Measurements from ENCODE around the gene FNDC10. TPM values are rescaled to one million over a fixed set of nuclear protein-coding genes. Genes with fewer than 3 reads are reported as not detected.

The FNDC10 gene
- total and polyA plus RNA-seq, 9 of the 15 experiments (the other 6 are each of a cell fraction or from before 2014, with no cell fraction given) = 0.08 to 6.3 (median 1.6) TPM

GRCh38 chr1:1562556-1563195 lies 37.3 kb downstream of the FNDC10 start (continued):
- no peak for TF ChIP-seq ARID3A (IDR thresholded peaks at IDR 0.05; ENCODE audit: borderline replicate concordance, low read depth, low read length)
- TF ChIP-seq NFRKB (IDR thresholded peaks at IDR 0.05; ENCODE audit: low read depth) = no peak
- no peak for TF ChIP-seq STAT5A (IDR thresholded peaks at IDR 0.05; ENCODE audit: borderline replicate concordance, low read length)
- TF ChIP-seq NR2C1 (IDR thresholded peaks at IDR 0.05) = no peak
- TF ChIP-seq NR2C1 (tag; IDR thresholded peaks at IDR 0.05) = no peak
- 0 out of 2 replicates have a peak, but pooled peaks have one; percentile 18 for TF ChIP-seq MYNN (IDR thresholded peaks at IDR 0.05)
- no peak for TF ChIP-seq MYNN (CRISPR knock-in tag; IDR thresholded peaks at IDR 0.05)
- TF ChIP-seq ELK3 (CRISPR knock-in tag; IDR thresholded peaks at IDR 0.05) = no peak
- TF ChIP-seq ZZZ3 (IDR thresholded peaks at IDR 0.05) = no peak
- TF ChIP-seq SRSF7 (optimal IDR thresholded peaks at IDR 0.05; ENCODE audit: low read depth, low read length) = no peak
- peak; percentile 73 for TF ChIP-seq POLR2G (IDR thresholded peaks at IDR 0.05; ENCODE audit: low read depth, low read length)
- peak; percentile 71 for TF ChIP-seq RBM22 (IDR thresholded peaks at IDR 0.05; ENCODE audit: low read depth, low read length, poor library complexity, severe bottlenecking)
- TF ChIP-seq PKNOX1 (IDR thresholded peaks at IDR 0.05) = no peak
- TF ChIP-seq ZNF239 (CRISPR knock-in tag; IDR thresholded peaks at IDR 0.05) = no peak
- TF ChIP-seq SIN3A (IDR thresholded peaks at IDR 0.05; ENCODE audit: borderline replicate concordance in 2 of 2, control insufficient read depth in 1 of 2, low read depth in 2 of 2, low read length in 2 of 2) = no peak
- TF ChIP-seq ZNF41 (CRISPR knock-in tag; conservative IDR thresholded peaks at IDR 0.05) = no peak
- TF ChIP-seq FUS (optimal IDR thresholded peaks at IDR 0.05; ENCODE audit: low read depth, low read length) = no peak

Measured in K562 (cell line).